ENCODE results near the gene IGDCC3. TPM values are rescaled to one million over a fixed set of nuclear protein-coding genes. Genes with fewer than 3 reads are reported as not detected.

IGDCC3 gene
- total RNA-seq, 4 donors from 2014 or later: 0.13 TPM; not detected in 3

DNA sequence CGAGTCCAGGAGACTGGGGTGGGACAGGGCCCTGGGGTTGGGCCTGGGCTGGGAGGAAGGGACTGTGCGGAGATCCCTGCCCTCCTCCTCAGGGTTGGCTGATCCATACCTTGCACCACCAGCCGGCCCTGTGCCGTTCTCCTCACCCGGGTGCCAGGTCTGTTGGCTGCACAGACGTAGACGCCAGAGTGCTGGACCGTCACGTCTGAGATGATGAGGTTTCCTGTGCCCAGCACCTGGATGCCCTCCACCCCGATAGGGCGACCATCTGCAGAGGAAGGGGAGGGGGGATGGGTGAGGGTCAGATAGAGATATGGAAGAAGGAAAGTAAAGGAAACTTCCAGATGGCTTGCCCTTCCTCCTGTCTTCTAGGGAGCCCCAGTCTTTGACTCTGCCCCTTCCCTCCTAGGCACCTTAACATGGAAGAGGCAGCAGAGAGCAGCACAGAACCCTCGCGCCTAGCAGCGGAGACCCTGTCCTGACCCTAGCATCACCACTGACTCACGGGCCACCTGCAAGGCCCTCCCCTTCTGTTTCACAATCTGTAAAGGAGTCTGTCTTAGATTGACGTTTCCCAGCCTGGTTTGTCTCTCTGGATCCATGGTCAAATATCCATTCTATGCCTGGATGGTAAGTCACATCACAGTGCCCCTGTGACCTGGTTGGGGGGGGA, 44.5 kb downstream of the IGDCC3 start:
- no peaks in the 10 kb centered on the region for H3K9me3 ChIP-seq
- no peaks in the 10 kb centered on the region for H3K4me1 ChIP-seq
- no peak overlapping the region for H3K4me3 ChIP-seq
- TF ChIP-seq POLR2A (IDR thresholded peaks at IDR 0.05) (no peak), POLR2AphosphoS5 (IDR thresholded peaks at IDR 0.05) (no peak), EP300 (IDR thresholded peaks at IDR 0.05) (no peak)
- H3K36me3 ChIP-seq: no peaks in the 10 kb centered on the region
- H3K27me3 ChIP-seq: peaks cover 11% of the 10 kb centered on the region
- WGBS, 2 donors (ENCODE audit: low coverage in 1 of 2): 90% methylated on average over 4 of the region's 16 CpGs; no CpG with 5 or more reads in 1 of the 2 donors
- ATAC-seq: no peak
- no peak overlapping the region for H3K27ac ChIP-seq

DNA sequence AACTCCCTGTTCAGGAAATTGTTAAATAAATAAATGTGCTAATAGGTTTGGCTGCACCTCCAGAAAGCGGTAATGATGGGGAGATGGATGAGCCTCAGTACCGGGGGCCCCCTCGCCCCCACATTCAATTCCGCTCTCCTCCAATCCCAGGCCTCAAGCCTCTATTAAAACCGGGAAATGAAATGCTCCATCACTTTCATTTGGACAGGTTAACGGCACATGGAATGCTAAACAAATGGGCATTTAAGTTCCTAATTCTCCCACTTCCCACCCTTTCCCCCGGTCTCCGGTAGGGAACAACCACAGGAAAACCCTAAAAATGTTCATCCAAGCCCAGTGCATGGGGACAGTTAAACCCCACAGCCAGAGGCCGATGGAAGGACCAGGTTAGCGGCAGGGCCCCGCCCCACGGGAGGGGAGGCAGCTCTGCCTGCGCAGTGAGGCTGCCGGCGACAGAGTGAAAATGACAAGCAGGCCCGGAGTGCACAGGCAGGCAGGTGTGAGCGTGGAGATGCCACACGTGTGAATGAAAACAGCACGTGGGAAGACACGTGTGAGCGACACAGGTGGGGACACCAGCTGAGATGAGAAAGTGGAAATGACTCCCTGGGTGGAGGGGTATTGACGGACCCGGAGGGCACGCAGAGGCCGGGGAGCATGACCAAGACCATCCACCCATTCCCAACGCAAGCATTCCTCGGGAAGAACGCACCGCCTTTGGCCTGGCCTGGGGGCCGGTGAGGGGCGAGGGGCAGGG, 45.2 kb downstream of the IGDCC3 start:
- no peaks in the 10 kb centered on the region for H3K36me3 ChIP-seq
- WGBS, 2 donors (ENCODE audit: low coverage in 1 of 2): 85 to 89% methylated on average over 3 to 21 of the region's 31 CpGs
- H3K27ac ChIP-seq: no peak overlapping the region
- no peak overlapping the region for H3K4me3 ChIP-seq
- no peak for ATAC-seq
- H3K9me3 ChIP-seq: no peaks in the 10 kb centered on the region
- H3K27me3 ChIP-seq: peaks cover 4% of the 10 kb centered on the region
- TF ChIP-seq POLR2A (IDR thresholded peaks at IDR 0.05) (no peak), EP300 (IDR thresholded peaks at IDR 0.05) (no peak), POLR2AphosphoS5 (IDR thresholded peaks at IDR 0.05) (no peak)
- TF ChIP-seq, protein P1, sequence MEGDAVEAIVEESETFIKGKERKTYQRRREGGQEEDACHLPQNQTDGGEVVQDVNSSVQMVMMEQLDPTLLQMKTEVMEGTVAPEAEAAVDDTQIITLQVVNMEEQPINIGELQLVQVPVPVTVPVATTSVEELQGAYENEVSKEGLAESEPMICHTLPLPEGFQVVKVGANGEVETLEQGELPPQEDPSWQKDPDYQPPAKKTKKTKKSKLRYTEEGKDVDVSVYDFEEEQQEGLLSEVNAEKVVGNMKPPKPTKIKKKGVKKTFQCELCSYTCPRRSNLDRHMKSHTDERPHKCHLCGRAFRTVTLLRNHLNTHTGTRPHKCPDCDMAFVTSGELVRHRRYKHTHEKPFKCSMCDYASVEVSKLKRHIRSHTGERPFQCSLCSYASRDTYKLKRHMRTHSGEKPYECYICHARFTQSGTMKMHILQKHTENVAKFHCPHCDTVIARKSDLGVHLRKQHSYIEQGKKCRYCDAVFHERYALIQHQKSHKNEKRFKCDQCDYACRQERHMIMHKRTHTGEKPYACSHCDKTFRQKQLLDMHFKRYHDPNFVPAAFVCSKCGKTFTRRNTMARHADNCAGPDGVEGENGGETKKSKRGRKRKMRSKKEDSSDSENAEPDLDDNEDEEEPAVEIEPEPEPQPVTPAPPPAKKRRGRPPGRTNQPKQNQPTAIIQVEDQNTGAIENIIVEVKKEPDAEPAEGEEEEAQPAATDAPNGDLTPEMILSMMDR (IDR thresholded peaks at IDR 0.05): no peak
- no peaks in the 10 kb centered on the region for H3K4me1 ChIP-seq

DNA sequence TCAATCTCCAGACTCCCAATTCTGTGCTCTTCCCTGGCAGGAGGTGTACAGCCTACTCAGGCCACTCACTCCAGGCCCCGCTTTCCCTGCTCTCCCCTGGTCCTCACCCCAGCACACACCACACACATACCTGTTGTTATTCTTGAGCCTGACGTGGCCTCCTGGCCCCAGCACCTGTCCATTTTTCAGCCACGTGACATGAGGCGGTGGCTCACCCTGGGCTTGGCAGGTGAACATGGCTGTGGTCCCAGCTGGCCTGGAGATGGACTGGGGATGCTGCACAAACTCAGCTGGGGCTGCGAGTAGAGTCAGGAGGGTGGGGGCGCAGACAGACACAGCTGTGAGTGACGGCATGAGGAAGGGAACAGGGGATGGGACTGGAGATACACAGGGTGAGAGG, 46.0 kb downstream of the IGDCC3 start:
- no peak for ATAC-seq
- no peaks in the 10 kb centered on the region for H3K9me3 ChIP-seq
- no peaks in the 10 kb centered on the region for H3K27me3 ChIP-seq
- no peaks in the 10 kb centered on the region for H3K4me1 ChIP-seq
- H3K4me3 ChIP-seq: no peak overlapping the region
- 79% methylated on average over 6 of the region's 7 CpGs; no CpG with 5 or more reads in 1 of the 2 donors for WGBS, 2 donors (ENCODE audit: low coverage in 1 of 2)
- TF ChIP-seq POLR2A (IDR thresholded peaks at IDR 0.05) (no peak), EP300 (IDR thresholded peaks at IDR 0.05) (no peak), POLR2AphosphoS5 (IDR thresholded peaks at IDR 0.05) (no peak)
- TF ChIP-seq, protein P1 (IDR thresholded peaks at IDR 0.05): no peak
- no peaks in the 10 kb centered on the region for H3K36me3 ChIP-seq
- no peak overlapping the region for H3K27ac ChIP-seq

DNA sequence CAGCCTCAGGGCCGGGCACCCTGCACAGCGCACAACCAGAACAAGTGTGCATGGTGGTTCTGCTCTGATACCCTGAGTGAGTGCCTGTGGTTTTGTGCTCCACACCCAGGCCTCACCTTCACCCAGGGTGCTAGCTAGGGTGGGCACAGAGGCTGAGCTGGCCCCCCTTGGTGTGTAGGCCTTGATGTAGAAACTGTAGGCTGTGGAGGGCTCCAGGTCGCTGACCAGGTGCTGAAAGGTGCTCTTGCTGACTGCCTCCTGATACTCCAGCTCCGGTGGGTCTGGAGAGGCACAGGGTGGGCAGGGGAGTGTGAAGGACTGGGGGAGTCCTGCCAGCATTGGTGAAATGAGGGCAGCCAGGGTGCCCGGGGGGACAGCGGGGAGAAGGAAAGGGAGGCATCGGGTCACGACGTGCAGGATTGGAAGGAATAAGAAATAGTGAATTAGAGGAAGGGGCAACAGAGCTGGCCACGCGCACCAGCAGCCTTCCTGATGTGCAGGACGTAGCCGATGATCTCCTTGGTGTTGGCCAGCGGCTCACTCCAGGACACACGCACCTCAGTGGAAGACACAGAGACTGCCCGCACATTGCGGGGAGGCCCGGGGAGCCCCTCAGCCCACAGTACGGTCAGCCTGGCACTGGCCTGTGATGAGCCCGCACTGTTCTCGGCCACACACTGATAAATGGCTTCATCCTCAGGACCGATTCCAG, 46.7 kb downstream of the IGDCC3 start:
- TF ChIP-seq POLR2A (IDR thresholded peaks at IDR 0.05): no peak
- Histone ChIP-seq H3K4me3 (no peak overlapping the region), H3K9me3 (no peaks in the 10 kb centered on the region), H3K4me1 (no peaks in the 10 kb centered on the region), H3K27ac (no peak overlapping the region), H3K36me3 (no peaks in the 10 kb centered on the region), H3K27me3 (no peaks in the 10 kb centered on the region)
- no peak for ATAC-seq
- 80 to 90% methylated on average over 2 to 8 of the region's 22 CpGs for WGBS, 2 donors (ENCODE audit: low coverage in 1 of 2)

DNA sequence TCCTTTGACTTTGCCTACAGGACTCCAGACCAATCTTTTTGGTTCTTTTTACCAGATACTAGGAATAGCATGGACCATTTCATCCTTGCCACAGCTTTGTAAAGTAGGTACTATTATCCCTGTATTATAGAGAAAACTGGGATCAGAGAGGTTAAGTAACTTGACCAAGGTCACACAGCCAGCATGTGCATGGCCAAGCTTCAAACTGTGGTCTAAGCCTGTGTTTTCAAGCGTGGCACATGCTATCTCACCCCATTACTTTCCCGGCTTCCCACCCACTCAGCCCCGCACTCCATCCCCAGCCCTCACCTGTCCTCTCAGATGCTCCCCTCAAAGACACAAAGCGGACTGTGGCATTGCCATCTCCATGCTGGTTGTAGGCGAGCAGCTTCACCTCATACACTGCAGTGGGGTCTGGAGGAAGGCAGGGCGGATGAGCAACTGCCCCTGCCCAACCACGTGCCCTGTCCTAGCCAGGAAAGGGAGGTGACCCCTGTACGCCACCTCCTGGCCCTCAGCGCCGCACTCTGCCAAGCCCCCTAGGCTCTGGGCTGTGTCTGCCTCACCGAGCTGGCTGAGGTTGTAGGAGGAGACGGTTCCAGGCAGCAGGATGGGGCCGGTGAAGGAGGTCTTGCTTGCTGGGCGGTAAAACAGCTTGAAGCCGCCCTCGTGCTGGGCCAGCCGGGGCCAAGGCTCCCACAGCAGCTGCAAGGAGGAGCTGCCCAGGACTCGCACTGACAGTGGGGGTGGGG, 47.6 kb downstream of the IGDCC3 start:
- no peak for ATAC-seq
- no peaks in the 10 kb centered on the region for H3K27me3 ChIP-seq
- no peak overlapping the region for H3K4me3 ChIP-seq
- H3K9me3 ChIP-seq: no peaks in the 10 kb centered on the region
- H3K27ac ChIP-seq: no peak overlapping the region
- TF ChIP-seq, protein P1 (IDR thresholded peaks at IDR 0.05): no peak
- no peak for TF ChIP-seq POLR2A (IDR thresholded peaks at IDR 0.05)
- no peak for TF ChIP-seq POLR2AphosphoS5 (IDR thresholded peaks at IDR 0.05)
- TF ChIP-seq EP300 (IDR thresholded peaks at IDR 0.05): no peak
- H3K36me3 ChIP-seq: no peaks in the 10 kb centered on the region
- H3K4me1 ChIP-seq: no peaks in the 10 kb centered on the region
- WGBS, 2 donors (ENCODE audit: low coverage in 1 of 2): 91% methylated on average over 5 of the region's 18 CpGs; no CpG with 5 or more reads in 1 of the 2 donors
